ENCODE measurements around the gene INA. TPM values are rescaled to one million over a fixed set of nuclear protein-coding genes. Genes with fewer than 3 reads are reported as not detected.

INA gene

DNA sequence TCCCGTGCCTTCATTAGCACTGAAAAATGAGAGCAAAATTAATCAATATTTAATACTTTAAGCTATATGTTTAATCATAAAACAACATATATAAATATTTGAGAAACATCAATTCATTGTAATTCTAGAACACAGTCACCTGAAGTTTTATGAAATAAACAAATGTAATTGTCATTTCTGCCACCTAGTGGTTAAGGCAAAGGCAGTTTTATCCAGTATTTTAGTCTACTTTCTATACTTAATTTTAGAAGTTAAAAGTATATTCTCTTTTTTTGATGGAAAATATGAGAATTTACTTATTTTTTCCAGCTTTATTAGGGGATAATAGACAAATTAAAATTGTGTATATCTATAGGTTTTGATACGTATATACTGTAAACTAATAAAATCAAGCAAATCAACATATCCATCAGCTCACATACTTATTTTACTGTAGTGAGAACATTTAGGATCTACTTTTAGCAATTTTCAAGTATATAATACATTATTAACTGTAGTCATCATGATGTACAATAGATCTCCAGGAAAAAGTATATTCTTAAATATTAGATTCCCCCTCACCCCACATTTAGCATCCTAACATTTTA is 57.1 kb downstream of the INA start:
- peaks cover 17 to 85% of the 10 kb centered on the region in 2 donors for H3K36me3 ChIP-seq (replicated peaks in 1 of 2; ENCODE audit: control insufficient read depth in 2 of 2, insufficient read depth in 2 of 2, low read length in 2 of 2)
- H3K4me1 ChIP-seq (ENCODE audit: control insufficient read depth in 2 of 2, insufficient read depth in 1 of 2, low read depth in 1 of 2, low read length in 2 of 2): no peaks in the 10 kb centered on the region
- DNase-seq (ENCODE audit: low spot score): no peak
- no peak overlapping the region for H2AFZ ChIP-seq (ENCODE audit: low read length)
- no peak overlapping the region for H3K23ac ChIP-seq (ENCODE audit: low read depth, low read length, poor library complexity)
- WGBS, 2 donors (ENCODE audit: extremely low coverage in 2 of 2, insufficient read length in 2 of 2, insufficient replicate concordance in 1 of 2): no CpG with 5 or more reads among the region's 2 CpGs
- H2BK12ac ChIP-seq (ENCODE audit: low read length): no peak overlapping the region
- no peak overlapping the region for H3K4me3 ChIP-seq (ENCODE audit: low read length in 2 of 2)
- no peak overlapping the region for H3K18ac ChIP-seq (ENCODE audit: low read length)
- H3K27ac ChIP-seq (replicated peaks; ENCODE audit: low read length): no peak overlapping the region
- H3K14ac ChIP-seq (ENCODE audit: low read length): no peak overlapping the region
- H3K4ac ChIP-seq (ENCODE audit: low read length): no peak overlapping the region
- no peaks in the 10 kb centered on the region for H3K79me1 ChIP-seq (ENCODE audit: low read depth, low read length)
- no peak overlapping the region for H4K8ac ChIP-seq (ENCODE audit: low read depth, low read length)
- no peak overlapping the region for H3K9ac ChIP-seq (ENCODE audit: low read depth, low read length, poor library complexity)
- H2BK120ac ChIP-seq (ENCODE audit: low read depth, low read length): no peak overlapping the region
- no peaks in the 10 kb centered on the region for H3K27me3 ChIP-seq (ENCODE audit: control insufficient read depth in 3 of 3, insufficient read depth in 3 of 3, low read depth in 1 of 3, low read length in 3 of 3)
- no peak overlapping the region for H2AK5ac ChIP-seq (ENCODE audit: low read depth, low read length)
- no peak overlapping the region for H3K4me2 ChIP-seq (ENCODE audit: insufficient read depth, low read length, poor library complexity, severe bottlenecking)
- no peak overlapping the region for H4K91ac ChIP-seq (ENCODE audit: low read depth, low read length, poor library complexity)
- H2BK5ac ChIP-seq (ENCODE audit: low read length): no peak overlapping the region
- no peak overlapping the region for H2BK15ac ChIP-seq (ENCODE audit: low read length)
- no peaks in the 10 kb centered on the region for H3K9me3 ChIP-seq (replicated peaks in 1 of 2; ENCODE audit: control insufficient read depth in 2 of 2, insufficient read depth in 1 of 2, low read depth in 1 of 2, low read length in 2 of 2)

DNA sequence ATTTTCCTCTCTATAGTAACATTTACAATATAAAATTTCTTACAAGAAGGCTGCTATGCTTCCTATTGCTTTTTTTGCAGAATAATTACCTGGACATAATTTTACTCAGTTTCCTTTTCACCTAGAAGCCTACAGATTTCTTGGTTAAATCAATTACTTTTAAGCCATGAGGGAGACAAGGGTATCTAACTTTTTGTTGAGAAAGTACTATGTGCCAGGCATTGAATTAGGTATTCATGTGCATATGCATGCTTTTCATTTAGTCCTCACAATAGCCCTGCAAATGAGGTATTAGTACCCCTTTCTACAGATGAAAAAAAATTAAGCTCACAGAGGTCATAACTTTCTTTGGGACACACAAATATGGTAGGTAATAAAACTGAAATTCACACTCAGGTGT is 57.6 kb downstream of the INA start:
- Histone ChIP-seq H3K9ac (ENCODE audit: low read depth, low read length, poor library complexity) (no peak overlapping the region), H3K36me3 (replicated peaks in 1 of 2; ENCODE audit: control insufficient read depth in 2 of 2, insufficient read depth in 2 of 2, low read length in 2 of 2) (peaks cover 20 to 86% of the 10 kb centered on the region in 2 donors), H4K91ac (ENCODE audit: low read depth, low read length, poor library complexity) (no peak overlapping the region), H2BK120ac (ENCODE audit: low read depth, low read length) (no peak overlapping the region), H3K14ac (ENCODE audit: low read length) (no peak overlapping the region), H3K4me1 (ENCODE audit: control insufficient read depth in 2 of 2, insufficient read depth in 1 of 2, low read depth in 1 of 2, low read length in 2 of 2) (no peaks in the 10 kb centered on the region), H3K4me3 (ENCODE audit: low read length in 2 of 2) (no peak overlapping the region), H2AFZ (ENCODE audit: low read length) (no peak overlapping the region), H3K4ac (ENCODE audit: low read length) (no peak overlapping the region), H3K79me1 (ENCODE audit: low read depth, low read length) (no peaks in the 10 kb centered on the region), H2BK5ac (ENCODE audit: low read length) (no peak overlapping the region), H2BK15ac (ENCODE audit: low read length) (no peak overlapping the region), H3K27ac (replicated peaks; ENCODE audit: low read length) (no peak overlapping the region), H3K18ac (ENCODE audit: low read length) (no peak overlapping the region), H3K27me3 (ENCODE audit: control insufficient read depth in 3 of 3, insufficient read depth in 3 of 3, low read depth in 1 of 3, low read length in 3 of 3) (no peaks in the 10 kb centered on the region), H4K8ac (ENCODE audit: low read depth, low read length) (no peak overlapping the region), H3K23ac (ENCODE audit: low read depth, low read length, poor library complexity) (no peak overlapping the region), H2AK5ac (ENCODE audit: low read depth, low read length) (no peak overlapping the region), H2BK12ac (ENCODE audit: low read length) (no peak overlapping the region), H3K4me2 (ENCODE audit: insufficient read depth, low read length, poor library complexity, severe bottlenecking) (no peak overlapping the region), H3K9me3 (replicated peaks in 1 of 2; ENCODE audit: control insufficient read depth in 2 of 2, insufficient read depth in 1 of 2, low read depth in 1 of 2, low read length in 2 of 2) (no peaks in the 10 kb centered on the region)
- no peak for DNase-seq (ENCODE audit: low spot score)

DNA sequence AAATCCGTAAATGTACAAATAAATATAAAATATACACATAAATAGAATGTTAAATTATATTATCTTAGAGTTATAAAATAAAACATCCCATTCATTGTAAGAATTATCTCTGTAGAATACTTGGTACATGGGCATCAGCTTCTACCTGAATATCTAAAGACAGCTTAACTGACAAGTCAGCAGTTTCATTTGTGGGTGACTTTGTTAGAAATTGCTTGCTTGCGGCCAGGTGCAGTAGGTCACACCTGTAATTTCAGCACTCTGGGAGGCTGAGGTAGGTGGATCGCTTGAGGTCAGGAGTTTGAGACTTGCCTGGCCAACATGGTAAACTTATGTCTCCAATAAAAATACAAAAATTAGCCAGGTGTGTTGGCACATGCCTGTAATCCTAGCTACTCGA is 59.4 kb downstream of the INA start:
- Histone ChIP-seq H2BK120ac (ENCODE audit: low read depth, low read length) (no peak overlapping the region), H4K91ac (ENCODE audit: low read depth, low read length, poor library complexity) (no peak overlapping the region), H3K4me1 (ENCODE audit: control insufficient read depth in 2 of 2, insufficient read depth in 1 of 2, low read depth in 1 of 2, low read length in 2 of 2) (no peaks in the 10 kb centered on the region), H3K14ac (ENCODE audit: low read length) (no peak overlapping the region), H2BK5ac (ENCODE audit: low read length) (no peak overlapping the region), H3K9ac (ENCODE audit: low read depth, low read length, poor library complexity) (no peak overlapping the region), H3K79me1 (ENCODE audit: low read depth, low read length) (no peaks in the 10 kb centered on the region), H2AFZ (ENCODE audit: low read length) (no peak overlapping the region), H3K4me2 (ENCODE audit: insufficient read depth, low read length, poor library complexity, severe bottlenecking) (no peak overlapping the region), H3K23ac (ENCODE audit: low read depth, low read length, poor library complexity) (no peak overlapping the region), H4K8ac (ENCODE audit: low read depth, low read length) (no peak overlapping the region), H3K18ac (ENCODE audit: low read length) (no peak overlapping the region), H3K9me3 (replicated peaks in 1 of 2; ENCODE audit: control insufficient read depth in 2 of 2, insufficient read depth in 1 of 2, low read depth in 1 of 2, low read length in 2 of 2) (no peaks in the 10 kb centered on the region), H3K36me3 (replicated peaks in 1 of 2; ENCODE audit: control insufficient read depth in 2 of 2, insufficient read depth in 2 of 2, low read length in 2 of 2) (peaks cover 19 to 82% of the 10 kb centered on the region in 2 donors), H2AK5ac (ENCODE audit: low read depth, low read length) (no peak overlapping the region), H3K27ac (replicated peaks; ENCODE audit: low read length) (no peak overlapping the region), H2BK12ac (ENCODE audit: low read length) (no peak overlapping the region), H3K4me3 (ENCODE audit: low read length in 2 of 2) (no peak overlapping the region), H2BK15ac (ENCODE audit: low read length) (no peak overlapping the region), H3K4ac (ENCODE audit: low read length) (no peak overlapping the region), H3K27me3 (ENCODE audit: control insufficient read depth in 3 of 3, insufficient read depth in 3 of 3, low read depth in 1 of 3, low read length in 3 of 3) (no peaks in the 10 kb centered on the region)
- no peak for DNase-seq (ENCODE audit: low spot score)
- no CpG with 5 or more reads among the region's 4 CpGs for WGBS, 2 donors (ENCODE audit: extremely low coverage in 2 of 2, insufficient read length in 2 of 2, insufficient replicate concordance in 1 of 2)

Small RNAs within 50 kb of the gene (small RNA-seq; reads per million reads assigned to genes)
- gene RNU11-3P (ENCODE audit: insufficient read depth): not detected
